ENCODE data around the gene GTF2IRD2.
"Not testable (repeated sequence)": the region's sequence is repeated elsewhere in the genome, so short reads cannot be mapped to it uniquely, and the experiment has no call there.

DNA sequence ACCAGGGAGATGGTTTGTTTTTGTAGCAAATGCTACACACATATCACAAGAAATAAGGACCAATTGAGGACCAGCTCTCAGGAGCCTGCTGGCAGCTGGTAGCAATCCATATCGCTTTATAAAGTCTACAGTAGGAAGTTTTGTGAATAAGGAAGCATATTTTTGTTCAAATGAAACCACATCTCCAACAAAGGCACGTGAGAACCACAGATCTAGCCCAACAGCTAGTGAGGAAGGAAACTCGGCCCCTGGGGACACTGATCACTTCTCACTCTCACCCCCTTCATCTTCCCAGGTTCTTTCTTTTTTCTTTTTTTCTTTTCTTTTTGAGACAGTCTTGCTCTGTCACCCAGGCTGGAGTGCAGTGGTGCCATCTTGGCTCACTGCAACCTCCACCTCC, 35.5 kb downstream of the GTF2IRD2 start:
- TF ChIP-seq, protein P1, sequence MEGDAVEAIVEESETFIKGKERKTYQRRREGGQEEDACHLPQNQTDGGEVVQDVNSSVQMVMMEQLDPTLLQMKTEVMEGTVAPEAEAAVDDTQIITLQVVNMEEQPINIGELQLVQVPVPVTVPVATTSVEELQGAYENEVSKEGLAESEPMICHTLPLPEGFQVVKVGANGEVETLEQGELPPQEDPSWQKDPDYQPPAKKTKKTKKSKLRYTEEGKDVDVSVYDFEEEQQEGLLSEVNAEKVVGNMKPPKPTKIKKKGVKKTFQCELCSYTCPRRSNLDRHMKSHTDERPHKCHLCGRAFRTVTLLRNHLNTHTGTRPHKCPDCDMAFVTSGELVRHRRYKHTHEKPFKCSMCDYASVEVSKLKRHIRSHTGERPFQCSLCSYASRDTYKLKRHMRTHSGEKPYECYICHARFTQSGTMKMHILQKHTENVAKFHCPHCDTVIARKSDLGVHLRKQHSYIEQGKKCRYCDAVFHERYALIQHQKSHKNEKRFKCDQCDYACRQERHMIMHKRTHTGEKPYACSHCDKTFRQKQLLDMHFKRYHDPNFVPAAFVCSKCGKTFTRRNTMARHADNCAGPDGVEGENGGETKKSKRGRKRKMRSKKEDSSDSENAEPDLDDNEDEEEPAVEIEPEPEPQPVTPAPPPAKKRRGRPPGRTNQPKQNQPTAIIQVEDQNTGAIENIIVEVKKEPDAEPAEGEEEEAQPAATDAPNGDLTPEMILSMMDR (IDR thresholded peaks at IDR 0.05): not testable (repeated sequence)
- TF ChIP-seq POLR2AphosphoS5 (IDR thresholded peaks at IDR 0.05): not testable (repeated sequence)
